HG03571 (cell line): ENCODE results near the gene ATAD1.
"Not testable (repeated sequence)": the region's sequence is repeated elsewhere in the genome, so short reads cannot be mapped to it uniquely, and the experiment has no call there.

Experiments used
- ATAC-seq: cut with Tn5 transposase; IDR thresholded peaks from one replicate; pipeline ENCODE4 v1.9.1; 2021; ENCODE audit not compliant: unreplicated experiment

ATAD1 gene

DNA sequence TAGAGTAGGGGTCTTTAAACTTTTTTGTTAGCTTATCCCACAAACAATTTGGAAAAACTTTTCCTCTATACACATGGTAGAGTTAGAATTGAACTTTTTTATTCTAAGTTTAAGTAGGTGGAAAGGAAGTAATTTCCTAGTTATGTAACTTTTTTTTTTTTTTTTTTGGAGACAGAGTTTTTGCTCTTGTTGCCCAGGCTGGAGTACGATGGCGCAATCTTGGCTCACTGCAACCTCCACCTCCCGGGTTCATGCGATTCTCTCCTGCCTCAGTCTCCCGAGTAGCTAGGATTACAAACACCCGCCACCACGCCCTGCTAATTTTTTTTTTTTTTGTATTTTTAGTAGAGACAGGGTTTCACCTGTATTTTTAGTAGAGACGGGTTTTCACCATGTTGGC lies 28.7 kb upstream of the ATAD1 start:
- not testable (repeated sequence) for ATAC-seq

DNA sequence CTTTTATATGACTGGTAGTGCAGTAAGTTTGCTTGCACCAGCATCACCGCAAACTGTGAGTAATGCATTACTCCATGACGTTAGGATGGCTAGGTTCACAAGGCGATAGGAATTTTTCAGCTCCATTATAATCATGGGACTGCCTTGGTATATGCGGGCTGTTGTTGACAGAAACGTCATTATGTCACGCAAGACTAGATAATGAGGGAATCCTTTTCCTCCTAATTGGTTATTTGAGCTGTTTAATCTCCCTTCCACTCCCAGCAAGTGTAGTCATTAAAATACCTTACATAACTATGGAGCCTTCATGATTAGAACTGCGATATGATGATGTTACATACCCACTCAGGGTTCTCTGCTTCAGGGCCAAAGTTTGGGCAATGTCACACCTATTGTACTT lies 28.0 kb upstream of the ATAD1 start:
- ATAC-seq = no peak

DNA sequence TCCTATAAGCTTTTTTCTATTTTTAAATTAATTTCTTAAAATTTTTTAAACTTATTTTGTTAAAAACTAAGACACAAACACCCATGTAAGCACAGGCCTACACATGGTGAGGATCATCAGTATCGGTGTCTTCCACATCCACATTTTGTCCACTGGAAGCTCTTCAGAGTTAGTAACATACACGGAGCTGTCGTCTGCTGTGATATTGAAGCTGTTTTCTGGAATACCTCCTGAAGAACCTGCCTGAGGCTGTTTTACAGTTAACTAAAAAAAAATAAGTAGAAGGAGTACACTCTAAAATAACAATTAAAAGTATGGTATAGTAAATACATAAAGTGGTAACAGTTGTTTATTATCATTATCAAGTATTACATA lies 27.6 kb upstream of the ATAD1 start:
- ATAC-seq = no peak

DNA sequence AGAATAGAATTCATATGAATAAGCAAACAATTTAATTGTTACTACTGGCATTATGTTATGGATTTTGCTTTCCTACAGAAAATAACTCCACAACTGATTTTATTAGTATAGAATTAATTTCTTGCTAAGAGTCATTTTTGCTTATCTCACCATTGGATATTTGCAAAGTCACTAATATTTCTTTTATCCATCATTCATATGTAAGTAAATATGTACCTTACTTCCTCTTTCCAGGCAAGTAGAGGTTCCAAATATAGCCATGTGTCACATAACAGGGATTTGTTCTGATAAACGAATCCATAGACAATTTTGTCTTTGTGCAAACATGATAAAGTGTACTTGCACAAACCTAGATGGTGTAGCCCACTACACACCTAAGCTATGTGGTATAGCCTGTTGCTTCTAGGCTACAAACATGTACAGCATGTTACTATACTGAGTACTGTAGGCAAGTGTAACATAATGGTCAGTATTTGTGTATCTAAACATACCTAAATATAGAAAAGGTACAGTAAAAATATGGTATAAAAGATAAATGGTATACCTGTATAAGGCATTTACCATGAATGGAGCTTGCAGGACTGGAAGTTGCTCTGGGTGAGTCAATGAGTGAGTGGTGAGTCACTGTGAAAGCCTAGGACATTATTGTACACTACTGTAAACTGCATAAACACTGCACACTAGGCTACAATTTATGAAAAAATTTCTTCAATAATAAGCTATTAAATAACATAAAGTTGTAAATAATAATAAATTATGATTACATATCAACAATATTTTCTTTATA lies 27.0 kb upstream of the ATAD1 start:
- ATAC-seq = no peak

DNA sequence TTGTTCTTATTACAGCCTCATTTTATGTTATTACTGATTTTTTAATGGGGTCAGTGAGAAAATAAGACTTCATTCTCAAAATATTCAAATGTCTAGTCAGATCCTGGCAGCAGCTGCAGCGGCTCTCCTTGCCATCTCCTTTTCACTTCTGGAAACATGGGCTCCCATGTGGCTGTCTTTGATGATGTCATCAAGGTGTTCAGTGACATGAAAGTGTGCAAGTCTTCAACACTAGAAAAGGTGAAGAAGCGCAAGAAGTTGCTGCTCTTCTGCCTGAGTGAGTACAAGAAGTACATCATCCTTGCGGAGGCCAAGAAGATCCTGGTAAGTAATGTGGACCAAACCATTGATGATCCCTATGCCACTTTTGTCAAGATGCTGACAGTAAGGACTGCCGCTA lies 25.7 kb upstream of the ATAD1 start:
- ATAC-seq = no peak

DNA sequence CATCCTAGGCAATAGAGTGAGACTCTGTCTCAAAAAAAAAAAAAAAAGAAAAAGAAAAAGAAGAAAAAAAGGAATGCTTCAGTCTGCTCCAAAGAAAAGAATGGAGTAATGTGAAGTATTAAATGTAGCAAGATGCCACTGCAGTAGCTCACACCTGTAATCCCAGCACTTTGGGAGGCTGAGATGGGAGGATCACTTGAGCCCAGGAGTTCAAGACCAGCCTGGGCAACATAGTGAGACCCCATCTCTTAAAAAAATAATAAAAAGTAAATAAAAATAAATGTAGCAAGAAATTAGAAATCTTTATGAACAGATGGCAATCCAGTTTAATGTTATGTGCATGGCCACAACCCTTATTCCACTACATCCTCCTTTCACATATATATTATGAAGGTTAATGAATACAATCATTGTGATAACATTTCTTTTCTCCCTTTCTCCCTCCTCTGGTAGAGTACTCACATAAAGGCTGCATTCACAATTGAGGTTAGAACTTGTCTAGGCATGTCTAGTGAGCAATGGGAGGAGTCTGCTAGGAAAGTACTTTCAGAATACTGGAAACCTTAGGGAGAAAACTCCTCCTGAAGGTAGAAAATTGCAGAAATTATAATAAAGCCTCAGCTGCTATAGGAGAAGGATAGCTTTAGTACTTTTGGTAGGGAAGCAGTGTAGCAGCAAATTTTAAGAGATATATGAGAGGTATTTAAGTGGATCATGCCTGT lies 24.9 kb upstream of the ATAD1 start:
- ATAC-seq = no peak

DNA sequence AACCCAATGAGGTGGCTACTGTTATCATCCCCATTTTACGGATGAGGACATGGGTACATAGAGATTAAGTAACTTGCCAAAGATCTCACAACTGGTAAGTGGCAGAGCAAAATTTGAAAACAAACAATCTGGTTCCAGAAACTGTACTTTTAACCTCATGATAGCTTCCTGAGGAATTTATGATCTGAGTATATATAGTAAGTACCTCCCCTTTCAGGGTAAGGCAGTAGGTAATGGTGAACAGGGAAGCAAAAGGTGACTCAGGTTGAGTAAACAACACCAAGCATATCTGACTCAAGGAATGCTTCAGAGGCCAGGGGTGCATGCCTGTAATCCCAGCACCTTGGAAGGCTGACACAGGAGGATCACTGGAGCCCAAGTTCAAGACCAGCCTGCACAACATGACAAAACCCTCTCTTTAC lies 24.2 kb upstream of the ATAD1 start:
- ATAC-seq = no peak

DNA sequence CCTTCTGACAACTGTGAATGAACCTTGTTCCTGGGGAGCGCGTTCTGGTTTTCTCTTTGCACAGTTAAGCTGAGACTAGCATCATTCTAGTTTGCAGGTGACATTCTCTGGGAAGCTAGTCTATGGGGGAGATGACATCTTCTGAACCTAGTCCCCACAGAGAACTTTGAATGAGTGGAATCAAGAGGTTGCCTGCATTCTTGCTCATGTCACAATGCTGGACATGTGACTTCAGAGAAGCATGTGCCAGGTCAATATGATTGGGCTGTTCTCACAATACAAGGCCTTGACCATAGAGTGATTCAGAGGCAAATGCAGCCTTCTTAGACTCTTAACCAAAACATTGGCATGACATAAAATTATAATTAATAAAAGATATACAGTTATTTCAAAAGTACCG lies 23.2 kb upstream of the ATAD1 start:
- ATAC-seq = no peak

DNA sequence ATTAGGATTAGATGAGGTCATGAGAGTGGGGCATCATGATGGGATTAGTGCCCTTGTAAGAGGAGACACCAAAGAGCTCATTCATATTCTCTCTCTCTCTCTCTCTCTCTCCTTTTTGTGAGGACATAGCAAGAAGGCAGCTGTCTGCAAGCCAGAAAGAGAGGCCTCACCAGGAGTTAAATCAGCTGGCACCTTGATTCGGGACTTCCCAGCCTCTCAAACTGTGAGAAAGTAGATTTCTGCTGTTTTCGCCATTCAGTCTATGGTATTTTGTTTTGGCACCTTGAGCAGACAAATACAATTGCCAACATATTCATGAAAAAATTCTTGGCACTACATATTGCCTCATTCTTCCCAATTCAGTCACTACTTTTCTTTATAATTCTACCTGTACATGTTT lies 20.6 kb upstream of the ATAD1 start:
- no peak for ATAC-seq

DNA sequence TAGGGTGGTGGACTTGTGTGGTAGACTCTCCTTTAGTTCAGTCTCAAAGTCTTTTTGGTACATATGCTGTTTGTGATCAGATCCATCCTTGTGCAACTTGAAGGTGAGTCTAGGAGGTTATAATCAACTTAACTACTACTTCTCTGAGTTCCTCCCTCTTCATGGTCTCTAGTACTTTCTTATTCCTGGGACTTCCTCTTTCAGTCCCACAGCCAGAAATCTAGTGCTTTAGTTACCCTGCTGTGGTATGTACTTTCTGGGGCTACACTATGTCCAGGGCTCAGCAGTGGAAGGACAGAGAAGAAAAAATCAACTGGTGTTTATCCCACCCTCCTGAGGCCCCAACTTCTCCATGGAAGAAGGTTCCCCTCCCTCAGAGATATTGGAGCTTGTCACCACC lies 19.4 kb upstream of the ATAD1 start:
- ATAC-seq = no peak

DNA sequence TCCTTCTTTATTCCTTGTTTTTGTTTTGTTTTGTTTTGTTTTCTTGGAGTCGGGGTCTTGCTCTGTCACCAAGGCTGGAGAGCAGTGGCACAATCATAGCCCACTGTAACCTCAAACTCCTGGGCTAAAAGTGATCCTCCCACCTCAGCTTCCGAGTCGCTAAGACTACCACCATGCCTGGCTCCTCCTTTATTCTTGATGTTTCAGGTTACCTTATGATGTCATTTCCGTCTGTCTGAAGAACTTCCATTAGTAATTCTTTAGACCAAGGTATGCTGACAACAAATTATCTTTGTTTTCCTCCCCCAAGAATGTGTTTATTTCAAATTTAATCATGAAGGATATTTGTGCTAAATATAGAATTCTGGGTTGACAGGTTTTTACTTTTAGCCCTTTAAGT lies 18.1 kb upstream of the ATAD1 start:
- ATAC-seq = no peak

DNA sequence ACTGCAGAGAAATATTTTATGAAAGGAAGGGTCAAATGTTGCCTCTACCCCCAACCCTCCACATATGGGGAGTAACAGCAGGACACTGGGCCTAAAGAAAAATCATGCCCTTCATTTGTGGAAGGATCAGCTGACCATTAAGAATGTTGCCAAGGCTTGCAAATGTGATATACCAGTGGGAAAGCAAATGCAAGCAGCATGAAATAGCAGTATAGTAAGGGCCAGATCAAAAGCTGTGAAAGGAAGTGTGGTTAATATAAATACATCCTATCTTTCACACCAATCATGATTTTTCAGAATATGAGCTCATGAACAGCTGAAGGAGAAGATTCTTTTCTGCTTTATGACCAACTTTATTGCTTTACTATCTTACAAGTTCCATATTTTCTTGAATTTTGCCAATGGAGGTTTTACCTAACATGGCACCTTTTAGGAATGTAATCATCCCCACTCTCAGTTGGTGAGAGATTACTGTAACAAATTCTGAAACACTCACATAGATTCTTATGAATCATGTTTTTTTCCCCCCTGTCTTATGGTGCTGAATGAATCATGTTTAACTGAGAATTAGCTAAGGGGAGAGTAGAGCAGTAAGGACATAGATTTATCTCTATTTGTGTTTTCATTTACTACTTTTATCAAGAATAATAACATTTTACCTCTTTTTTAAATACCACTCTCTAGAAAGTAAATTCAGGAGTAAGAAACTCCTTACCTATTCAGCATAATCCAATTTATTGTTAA lies 12.1 kb upstream of the ATAD1 start:
- ATAC-seq = no peak

DNA sequence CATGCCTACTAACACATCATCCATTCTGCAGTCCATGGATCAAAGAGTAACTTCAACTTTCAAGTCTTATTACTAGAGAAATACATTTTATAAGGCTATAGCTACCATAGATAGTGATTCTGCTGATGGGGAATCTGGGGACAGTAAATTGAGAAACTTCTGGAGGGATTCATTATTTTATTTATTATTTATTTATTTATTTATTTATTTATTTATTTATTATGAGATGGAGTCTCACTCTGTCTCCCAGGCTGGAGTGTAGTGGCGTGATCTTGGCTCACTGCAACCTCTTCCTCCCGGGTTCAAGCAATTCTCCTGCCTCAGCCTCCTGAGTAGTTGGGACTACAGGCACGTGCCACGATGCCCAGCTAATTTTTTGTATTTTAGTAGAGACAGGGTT lies 11.0 kb upstream of the ATAD1 start:
- not testable (repeated sequence) for ATAC-seq

DNA sequence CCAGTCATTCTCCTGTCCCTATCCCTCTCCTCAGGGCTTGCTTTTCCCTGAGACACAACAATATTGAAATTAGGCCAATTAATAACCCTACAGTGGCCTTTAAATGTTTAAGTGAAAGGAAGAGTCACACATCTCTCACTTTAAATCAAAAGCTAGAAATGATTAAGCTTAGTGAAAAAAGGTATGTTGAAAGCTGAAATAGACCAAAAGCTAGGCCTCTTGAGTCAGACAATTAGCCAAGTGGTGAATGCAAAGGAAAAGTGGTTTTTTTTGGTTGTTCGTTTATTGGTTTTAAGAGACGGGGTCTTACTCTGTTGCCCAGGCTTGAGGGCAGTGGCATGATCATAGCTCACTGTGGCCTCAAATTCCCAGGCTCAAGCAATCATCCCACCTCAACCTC lies 9.7 kb upstream of the ATAD1 start:
- no peak for ATAC-seq

DNA sequence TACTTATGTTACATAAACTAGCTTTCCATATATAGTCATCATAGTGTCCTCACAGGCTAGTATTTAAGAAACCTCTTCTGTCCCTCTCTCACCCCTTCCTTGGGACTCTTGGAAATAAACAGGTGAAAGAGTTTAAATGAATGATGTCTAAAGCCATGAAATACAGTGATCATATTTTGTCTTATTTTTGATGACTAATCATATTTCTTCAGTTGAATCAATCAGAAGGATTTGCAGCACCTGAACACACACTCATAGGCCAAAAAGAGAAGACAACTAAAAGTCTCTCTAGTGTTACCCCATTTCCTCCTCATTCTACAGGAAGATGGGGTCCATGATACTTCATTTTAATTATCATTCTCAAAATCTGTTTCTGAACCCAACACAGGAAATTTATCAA lies 8.6 kb upstream of the ATAD1 start:
- no peak for ATAC-seq

DNA sequence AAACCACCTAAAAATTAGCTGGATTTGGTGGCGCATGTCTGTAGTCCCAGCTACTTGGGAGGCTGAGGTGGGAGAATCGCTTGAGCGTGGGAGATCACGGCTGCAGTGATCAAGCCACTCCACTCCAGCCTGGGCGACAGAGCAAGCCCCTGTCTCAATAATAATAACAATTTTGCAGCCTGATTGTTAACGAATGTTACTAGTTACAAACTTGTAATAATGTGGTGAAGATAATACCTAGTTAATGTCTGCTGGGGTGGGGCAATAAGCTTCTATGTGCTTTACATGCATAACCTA lies 1.2 kb upstream of the ATAD1 start:
- no peak for ATAC-seq

DNA sequence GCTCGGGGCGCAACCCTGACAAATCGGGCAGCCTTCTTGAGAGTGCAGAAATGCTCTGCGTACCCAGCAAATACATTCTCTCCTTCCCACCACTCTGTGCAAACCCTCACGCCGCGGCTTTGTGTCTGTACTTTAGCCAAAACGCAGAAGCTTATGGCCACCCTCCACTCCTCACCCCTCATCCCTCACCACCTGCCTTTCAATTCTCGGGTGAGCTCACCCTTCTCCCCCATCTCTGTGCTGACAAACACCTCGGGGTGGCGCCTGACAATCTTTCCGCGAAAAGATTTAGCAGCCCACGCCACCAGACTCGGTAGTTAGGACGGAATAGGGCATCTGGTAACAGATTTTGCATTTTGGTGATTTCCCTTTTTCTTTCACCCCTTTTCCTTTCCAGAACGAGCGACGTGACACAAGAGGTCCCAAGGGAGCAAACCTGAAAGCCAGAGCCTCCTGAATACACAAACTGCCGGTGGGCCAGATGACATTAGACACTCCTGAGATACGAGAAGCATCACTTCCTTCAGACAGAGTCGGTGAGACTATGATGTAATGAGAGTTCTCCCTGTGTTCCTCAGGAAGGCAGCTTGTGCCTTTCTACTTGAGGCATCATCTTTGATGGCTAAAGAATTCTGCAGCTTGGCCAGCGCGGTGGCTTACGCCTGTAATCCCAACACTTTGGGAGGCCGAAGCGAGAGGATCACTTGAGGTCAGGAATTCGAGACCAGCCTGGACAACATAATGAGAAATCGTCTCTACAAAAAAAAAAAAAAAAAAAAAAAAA lies 671 bp upstream of the ATAD1 start:
- peak; percentile 52 for ATAC-seq

DNA sequence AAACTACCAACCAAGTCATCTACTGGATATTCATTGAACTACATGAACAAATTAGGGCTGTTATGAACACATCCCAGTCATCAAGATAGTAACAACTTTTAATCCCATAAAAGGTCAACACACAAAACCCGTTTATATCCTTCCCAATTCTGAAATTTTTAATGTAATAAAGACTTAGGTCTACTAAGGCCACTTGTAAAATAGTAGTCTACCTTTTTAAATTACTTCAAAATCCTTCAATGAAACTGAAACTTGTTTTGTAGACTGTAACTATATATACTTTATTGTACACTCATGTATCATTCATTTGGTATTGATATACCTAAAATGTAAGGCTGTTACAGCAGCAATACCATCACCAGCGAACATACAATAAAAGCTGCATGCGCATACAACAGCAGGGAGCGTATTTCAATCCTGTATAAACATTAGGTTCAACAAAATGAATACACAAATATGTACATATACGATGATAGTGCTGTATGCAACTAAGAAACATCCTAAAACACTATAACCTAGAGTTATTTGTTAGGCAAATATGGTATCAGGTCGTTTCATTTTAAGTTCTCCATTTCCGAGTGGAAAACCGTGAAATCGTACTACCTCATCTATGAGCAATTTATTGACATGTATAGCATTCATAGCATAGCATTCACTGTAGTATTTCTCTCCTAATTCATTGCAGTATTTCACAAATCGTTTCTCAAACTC lies 973 bp downstream of the ATAD1 start:
- no peak for ATAC-seq

DNA sequence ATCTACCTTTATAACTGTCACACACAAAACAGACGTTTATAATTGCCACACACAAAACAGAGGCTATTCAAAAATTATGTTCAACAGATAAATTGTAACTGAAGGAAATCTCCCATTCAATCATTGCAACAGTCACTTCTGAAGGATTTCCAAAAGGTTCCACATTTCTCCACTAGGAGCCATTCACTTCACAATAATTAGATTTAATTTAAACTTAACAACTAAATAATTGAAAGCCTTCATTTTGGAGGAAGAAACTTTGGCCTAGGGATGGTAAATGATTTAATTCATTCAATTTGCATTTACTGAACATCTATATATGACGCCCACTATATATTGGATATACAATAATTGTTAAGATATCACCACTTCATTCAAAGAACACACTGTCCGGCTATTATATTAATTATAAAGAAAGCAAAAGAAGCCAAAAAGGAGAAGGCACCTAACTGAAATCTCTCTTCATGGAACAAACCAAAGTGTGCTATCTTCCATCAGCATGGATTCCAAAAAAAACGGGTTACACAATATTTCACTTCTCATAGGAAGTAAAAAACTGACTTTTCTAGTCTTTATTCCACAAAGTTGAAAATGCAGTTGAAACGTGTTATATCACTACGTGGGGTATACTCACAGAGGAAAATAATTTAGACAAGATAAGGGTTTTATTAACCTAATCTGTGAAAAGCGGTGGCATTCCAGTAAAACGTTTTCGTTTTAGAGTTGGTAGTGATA lies 1.7 kb downstream of the ATAD1 start:
- ATAC-seq = no peak

DNA sequence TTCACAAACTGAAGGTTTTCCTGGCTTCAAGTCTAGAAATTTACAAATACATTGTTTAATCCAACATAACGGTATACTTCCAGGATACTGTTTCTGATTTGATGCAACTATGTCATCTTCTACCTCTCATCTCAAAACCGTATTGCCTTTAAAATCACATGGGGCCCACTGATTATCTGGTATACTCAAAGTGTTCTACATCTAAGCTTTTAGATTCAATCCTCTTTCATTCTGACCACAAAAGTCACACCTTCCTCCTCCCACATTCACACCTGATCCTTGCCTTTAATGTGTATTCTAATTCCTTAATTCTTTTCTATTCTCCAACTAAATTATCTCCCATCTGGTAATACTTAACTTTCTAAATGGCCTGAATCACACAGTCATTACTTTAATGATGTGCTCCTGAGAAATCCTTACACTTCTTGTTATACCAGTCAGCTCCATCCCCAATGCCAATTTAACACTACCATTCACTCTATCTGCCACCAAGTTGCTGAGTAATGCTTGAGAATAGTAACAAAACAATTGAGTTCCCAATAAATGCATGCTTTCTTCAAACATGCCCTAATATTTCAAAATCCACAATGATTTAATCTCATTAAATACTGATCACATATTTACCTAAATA lies 13.0 kb downstream of the ATAD1 start:
- no peak for ATAC-seq
